GM19238 (cell line): ENCODE data around the gene XXYLT1.
"Not testable (repeated sequence)": the region's sequence is repeated elsewhere in the genome, so short reads cannot be mapped to it uniquely, and the experiment has no call there.

ENCODE experiments used
- DNase-seq: peaks from one replicate; pipeline ENCODE4 v3.0.0; 2011; ENCODE audit warnings: low spot score; ENCODE audit not compliant: insufficient read length

XXYLT1 gene

DNA sequence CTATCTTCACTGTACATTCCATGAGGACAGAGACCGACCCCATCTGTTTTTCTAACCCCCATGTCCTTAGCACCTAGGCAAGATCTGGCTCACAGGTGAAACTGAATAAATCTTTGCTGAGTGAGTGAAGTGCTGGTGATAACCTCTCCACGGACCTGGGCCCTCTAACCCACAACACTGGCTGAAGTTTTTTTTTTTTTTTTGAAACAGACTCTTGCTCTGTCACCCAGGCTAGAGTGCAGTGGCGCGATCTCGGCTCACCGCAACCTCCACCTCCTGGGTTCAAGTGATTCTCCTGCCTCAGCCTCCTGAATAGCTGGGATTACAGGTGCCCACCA lies 84.3 kb downstream of the XXYLT1 start:
- not testable (repeated sequence) for DNase-seq

DNA sequence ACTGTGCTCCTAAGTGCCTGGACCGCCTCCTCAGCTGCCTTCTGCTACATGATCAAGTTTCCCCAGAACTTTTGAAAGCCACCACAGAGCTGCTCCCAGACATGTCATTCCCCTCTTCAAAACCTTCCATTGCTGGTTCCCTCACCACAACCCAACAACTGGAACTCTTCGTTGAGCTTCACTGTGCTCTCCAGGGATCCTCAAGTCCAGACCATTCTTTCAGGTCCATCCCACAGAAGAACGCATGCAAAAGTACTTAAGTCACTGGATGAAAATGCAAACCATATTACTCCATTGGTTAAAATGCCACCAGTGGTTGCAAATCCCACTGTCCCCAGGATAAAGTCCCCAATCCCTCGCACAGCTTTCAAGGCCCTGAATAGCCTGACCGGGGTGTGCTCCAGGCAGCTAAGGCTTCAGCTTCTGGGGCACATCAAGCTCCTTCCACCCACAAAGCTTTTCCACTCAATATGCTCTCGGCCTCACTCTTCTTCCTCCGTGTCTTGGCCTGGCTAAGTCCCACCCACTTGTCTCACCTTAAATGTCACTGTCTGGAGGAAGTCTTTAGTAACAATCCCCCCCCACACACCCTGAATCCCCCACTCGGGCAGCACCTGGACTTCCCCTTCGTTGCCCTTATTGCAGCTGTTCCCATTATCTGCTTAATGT lies 84.8 kb downstream of the XXYLT1 start:
- no peak for DNase-seq

DNA sequence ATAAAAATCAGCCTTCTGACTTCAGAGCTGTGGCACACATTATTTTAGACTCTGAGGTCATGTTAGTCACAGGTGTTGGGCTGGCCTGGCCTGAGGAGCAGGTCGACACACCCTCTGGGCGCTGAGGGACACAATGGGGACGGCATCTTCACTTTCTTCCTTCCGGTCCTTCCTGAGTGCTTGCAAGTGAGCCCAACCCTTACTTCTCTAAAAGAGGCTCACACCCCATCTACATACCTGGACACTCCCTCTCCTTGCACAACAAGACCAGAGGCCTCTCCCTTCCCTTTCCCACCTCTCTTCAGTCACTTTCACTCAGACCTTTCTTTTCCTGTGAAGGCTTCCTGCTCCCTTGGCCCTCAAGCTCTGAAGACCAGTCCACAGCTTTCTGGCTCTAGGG lies 85.4 kb downstream of the XXYLT1 start:
- no peak for DNase-seq

DNA sequence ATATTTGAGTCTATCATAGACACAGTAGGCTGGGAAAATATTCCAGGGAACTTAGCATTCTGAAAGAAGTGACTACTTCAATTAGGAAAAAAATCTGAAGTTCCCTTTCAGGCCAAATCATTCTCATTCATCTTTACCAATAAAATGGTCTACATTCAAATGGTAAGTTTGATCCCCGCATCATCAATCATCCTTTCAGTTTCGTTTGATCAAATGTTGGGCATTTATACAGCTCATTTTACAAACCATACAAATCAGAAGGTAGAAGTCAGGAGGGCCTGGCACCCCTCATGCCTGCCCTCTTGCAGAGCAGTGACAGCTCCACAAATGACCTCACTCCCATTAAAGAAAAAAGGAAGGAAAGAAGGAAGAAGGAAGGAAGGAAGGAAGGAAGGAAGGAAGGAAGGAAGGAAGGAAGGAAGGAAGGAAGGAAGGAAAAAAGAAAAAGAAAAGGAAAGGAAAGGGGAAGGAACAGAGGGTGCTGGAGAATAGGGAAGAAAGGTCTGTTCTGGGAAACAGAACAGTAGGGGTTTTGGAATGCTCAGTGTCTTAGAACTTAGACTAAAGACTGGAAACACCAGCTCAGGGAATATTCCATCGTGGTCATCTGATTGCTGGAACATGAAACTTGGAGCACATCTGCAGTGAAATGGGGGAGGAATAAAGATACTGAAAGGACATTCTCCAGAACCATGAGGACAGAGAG lies 86.1 kb downstream of the XXYLT1 start:
- no peak for DNase-seq

DNA sequence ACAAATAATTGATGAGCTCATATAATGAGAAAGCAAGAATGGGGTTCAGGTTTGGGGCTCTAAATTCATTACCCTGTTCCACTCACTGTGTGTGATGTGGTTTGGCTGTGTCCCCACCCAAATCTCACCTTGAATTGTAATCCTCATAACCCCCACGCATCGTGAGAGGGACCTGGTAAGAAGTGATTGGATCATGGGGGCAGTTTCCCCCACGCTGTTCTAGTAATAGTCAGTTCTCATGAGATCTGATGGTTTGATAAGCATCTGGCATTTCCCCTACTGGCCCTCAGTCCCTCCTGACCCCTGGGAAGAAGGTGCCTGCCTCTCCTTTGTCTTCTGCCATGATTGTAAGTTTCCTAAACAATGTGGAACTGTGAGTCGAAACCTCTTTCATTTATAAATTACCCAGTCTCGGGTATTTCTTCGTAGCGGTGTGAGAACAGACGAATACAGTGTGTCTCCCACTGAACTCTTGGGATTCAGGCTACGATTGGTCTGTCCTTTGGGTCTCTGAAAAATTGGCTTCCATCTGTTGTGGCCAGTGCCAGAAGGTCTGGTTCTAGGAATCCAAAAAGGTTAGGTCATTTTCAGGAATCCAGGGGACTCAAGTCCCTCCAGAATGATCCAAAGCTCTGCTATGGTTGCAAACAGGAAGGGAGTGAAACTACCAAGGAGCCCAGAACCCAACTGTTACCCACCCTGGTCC lies 87.7 kb downstream of the XXYLT1 start:
- DNase-seq = no peak

DNA sequence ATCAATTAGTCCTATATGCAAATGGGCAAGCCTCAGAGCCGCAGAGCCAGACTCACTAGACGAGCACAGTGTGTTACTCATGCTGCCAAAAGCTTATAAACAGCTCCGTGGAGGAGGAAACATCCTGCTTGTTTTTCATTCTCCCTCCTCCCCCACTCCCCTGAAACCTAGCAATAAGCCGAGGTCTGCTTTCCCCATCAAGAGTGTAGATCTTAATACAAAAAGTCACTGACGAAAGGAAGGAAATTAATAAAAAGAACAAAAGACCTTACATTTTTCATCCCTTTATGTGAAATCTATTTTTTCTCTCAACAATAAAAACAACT lies 88.5 kb downstream of the XXYLT1 start:
- DNase-seq = no peak

DNA sequence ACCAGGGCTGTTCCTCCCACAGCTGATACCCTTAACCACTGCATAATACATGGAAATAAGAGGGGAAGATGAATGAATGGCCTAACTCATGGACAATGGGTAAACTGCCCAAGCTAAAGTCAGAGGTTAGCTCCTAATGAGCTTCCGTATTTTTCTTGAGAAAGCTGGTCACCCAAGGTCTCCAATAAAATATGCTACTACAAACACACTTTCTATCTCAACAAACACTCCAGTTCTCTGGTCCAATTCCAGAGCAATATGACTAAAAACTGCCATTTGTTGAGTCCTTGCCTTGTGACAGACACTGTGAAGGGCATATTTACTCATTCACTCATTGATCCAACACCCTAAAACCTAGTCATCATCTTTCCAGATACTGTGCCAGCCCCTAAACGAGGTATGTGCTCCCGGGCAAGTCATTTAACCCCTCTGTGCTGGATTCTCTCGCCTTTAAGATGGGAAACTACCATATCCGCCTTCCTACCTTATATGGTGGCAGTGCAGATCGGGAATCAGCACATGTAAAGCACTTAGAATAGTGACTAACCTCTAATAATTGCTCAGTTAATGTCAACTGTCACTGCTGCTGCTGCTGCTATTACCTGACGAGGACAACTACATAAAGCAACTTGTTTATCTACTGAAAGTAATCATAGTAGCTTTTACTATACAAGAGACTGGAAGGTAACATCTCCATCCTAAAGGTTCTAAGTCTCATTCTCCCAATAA lies 89.1 kb downstream of the XXYLT1 start:
- DNase-seq = no peak

DNA sequence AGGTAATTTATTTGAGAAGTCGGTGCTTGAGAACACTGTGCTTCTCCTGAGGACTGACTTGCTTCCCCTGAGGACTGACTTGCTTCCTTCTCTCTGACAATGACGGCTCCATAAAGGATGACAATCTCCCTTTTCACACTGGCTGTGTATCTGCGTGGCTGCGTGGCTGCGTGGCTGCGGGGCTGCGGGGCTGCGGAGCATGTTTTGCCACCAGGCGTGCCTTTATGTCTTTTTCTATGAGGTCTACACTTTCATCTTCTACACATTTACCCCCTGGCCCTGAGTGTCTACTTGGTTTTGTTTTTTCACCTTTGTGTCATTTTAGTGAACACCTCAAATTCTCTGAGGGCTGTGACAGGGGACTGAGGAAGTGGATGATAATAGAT lies 89.9 kb downstream of the XXYLT1 start:
- no peak for DNase-seq

DNA sequence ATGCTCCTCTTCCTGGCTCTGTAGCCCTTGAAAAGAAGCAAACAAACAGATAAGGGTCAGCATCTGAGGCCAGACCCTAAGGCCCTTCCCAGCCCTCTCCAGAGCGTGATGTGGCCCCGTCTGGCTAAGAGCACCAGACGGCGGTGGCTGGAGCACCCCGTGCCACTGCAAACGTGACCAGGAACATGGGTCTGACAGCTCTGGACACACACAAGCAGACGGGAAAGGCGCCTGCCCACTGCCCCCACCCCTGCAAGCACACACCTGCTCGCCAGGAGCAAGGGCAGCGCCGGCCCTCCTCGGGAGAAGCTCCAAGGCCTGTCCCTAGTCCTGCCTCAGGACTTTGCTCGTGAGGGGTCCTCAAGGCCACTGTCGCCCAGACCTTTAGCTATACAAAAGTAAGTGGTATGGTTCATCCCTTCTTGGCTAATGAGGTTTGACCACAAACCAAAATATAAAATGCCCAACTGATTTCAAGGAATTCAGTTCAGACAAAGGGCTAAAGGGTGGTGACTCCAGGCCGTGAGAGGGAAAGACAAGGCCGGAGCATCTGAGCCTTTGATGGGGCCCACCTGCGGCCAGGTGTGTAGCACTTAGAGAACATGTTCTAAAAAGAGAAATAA lies 90.4 kb downstream of the XXYLT1 start:
- DNase-seq = no peak

DNA sequence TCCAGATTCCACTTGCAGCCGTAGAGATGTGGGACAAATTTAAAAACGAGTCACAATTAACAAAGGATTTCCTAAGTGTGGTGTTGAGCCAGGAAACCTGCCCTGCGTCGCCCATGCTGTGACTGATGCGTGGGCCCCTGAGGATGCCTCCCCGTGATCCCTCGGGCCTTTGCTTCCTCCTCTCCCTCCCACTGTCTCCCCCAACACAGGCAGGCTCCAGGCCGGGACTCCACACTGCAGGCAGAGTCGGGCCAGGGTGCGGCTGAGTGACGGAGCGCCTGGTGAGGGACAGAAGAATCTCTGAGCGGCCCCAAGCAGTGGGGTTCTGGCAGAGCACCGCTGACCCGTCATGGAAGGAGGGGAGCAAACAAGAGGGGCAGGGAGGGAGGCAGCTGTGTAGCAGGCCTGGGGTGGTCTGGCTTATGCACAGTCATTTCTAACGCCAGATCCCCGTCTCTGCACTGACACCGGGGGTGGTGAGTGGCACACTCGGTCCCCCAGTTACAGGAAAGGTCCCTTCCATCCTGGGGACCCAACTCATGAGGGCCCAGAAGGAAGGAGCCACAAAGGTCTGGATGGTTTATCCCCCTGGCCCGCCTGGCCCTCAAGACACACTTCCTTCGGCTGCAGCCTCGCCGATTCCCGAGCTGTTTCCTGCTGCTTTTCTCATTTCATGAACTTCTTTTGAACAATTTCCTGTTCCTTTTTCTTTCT lies 91.0 kb downstream of the XXYLT1 start:
- DNase-seq = no peak

DNA sequence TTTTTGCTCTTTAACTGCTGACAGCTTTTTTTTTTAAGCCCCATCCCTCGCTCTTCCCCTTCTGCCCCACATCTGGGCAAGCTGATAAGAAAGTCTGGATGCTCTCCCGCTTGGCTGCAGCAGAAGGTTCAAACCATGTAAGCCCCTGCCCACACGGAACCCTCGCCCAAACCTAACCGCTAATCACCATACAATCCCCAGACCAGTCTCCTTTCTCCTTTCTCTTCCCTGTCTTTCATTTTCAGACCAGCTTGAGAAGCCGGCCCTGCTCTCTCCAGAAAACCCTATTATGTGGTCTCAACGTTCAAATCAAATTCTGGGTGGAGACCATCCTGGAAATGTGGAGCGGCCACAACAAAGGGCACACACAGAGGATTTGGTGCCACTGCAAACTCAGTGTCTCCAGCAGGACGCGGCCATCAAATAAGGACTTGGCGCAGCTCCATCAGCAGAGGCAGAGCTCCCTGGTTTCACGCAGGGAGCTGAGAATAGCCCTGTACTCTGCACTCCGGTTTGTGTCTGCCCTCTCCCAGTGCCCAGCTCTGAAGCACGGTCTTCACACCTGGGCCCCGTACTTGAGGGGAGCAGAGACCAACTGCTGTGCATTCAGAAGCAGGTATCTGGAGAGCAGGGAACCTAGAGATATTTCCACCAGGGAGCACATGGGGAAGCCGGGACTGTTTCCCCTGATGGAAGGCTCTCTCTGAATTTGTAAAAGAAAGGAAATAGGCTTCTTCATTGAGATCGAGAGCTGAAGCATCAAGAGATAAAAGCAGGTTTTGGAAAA lies 92.6 kb downstream of the XXYLT1 start:
- no peak for DNase-seq

DNA sequence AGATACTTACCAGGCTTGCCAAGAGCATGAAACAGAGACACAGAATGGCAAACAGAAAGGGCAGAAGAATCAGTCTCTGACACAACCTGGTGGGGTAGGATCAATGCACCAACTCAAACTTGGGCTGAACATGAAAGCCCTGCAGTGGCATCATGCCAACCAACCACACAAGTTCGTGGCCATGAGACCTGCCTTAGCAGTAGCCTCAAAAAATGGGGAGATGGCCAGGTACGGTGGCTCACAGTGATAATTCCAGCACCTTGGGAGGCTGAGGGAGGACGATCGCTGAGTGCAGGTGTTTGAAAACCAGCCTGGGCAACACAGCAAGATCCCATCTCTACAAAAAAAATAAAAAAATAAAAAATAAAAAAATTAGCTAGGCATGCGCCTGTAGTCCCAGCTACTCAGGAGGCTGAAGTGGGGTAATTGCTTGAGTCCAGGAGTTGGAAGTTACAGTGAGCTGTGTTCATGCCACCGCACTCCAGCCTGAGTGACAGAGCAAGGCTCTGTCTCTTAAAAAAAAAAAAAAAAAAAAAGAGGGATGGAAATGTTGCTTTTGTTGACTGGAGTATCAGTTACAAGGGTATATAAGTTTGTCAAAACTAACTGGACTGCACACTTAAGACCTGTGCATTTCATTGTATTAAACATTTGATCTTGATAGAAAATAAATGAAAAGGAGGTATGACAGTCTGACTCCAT lies 93.4 kb downstream of the XXYLT1 start:
- DNase-seq = no peak

DNA sequence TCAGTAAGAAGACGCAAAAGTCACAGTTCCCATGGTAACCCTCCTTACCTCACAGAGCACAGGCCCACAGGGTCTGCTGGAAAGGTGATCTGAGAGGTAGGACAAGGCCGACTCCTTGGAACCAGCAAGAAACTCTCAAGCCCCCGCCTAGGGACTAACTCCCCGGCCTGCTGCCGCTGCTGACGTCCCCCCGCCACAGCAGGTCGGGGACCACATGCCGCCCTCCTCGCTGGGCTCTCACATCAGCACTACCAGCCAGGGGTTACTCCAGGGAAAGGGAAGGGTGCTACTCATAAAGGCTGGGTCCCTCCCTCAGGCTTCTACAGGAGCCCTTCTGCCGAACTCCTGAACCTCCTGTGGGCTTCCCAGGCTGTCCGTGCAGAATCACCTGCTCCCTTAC lies 94.2 kb downstream of the XXYLT1 start:
- DNase-seq = no peak

DNA sequence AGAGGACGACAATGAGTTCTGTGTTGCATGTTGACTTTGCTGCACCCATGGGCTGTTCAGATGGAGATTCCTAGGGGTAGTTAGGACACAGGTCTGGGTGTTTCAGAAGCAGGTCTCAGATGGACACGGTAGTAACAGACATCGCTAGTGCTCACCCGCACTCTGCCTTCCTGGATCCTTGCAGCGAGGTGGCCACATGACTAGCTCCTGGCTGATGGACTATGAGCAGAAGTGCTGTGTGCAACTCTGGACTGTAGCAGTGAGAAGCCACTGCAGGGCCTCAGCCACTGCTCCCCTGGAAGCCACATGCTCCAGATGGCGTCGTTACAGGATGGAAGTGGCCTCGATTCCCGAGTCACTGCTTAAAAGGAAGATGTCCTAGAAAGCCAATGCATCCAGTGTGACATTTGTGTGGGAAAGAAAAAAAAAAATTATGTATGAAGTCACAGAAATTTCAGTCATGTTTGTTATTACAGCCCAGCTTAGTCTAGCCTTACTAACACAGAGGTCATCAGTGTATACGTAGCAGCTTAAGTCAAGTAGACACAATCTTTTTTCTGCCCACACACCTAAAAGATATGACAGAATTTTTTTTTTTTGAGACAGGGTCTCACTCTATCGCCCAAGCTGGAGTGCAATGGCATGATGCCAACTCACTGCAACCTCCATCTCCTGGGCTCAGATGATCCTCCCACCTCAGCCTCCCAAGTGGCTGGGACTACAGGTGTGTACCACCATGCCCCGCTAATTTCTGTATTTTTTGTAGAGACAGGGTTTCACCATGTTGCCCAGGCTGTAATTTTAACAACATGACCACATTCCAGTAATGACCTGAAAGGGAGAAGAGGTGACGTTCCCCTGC lies 95.3 kb downstream of the XXYLT1 start:
- no peak for DNase-seq

DNA sequence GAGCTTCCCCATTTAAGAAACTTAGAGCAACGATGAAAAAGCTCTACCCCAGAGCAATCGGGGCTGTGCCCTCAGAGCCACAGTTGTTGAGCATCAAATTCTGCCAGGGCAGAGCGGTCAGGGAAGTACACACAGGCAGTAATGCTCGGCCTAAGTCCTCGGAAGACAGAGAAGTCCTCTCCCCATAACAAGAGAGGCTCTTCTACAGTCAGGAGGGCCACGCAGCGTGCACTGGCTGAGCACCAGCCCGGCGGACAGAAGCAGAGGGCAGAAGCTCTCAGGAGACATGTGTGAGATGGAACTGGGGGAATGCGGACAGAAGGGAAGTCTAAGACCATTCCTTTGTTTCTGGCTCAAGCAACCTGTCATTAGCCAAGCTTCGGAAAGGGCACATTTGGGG lies 95.9 kb downstream of the XXYLT1 start:
- no peak for DNase-seq

DNA sequence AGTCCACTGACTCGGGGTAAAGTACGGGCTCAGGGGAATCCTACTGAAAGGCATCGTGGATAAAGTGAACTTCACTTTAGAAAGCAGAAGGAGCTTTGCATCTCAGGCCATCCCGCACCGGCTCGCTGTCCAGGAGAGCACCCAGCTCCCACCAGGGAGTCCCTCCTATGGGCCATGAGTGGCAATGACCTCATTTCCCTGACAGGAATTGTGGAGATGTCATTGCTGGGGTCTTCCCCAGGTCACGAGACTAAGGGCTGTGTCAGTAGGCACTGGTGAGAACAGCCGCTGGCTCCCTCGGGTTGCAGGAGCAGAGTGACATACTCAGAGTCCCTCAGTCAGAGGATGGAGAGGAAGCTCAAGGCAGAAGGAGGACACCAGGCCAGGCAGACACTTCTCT lies 97.3 kb downstream of the XXYLT1 start:
- DNase-seq = no peak

DNA sequence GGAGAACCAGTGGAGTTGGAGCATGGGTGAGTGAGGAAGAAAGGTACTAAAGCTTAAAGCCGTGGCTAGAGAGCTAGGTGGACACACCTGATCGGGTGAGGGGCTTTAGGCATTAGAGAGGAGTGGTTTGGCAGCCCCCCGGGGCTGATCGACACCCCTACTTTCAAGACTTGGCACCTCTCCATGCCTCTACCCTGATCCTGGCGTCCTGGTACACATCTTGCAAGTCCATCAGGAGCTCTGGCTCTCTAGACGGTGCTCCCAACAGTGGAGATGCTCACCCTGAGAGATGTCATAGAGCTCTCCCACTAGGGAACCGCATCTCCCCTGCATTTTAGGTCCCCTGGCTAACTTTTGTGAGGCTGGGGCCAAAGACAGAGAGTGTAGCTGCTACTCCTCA lies 98.1 kb downstream of the XXYLT1 start:
- DNase-seq = no peak

DNA sequence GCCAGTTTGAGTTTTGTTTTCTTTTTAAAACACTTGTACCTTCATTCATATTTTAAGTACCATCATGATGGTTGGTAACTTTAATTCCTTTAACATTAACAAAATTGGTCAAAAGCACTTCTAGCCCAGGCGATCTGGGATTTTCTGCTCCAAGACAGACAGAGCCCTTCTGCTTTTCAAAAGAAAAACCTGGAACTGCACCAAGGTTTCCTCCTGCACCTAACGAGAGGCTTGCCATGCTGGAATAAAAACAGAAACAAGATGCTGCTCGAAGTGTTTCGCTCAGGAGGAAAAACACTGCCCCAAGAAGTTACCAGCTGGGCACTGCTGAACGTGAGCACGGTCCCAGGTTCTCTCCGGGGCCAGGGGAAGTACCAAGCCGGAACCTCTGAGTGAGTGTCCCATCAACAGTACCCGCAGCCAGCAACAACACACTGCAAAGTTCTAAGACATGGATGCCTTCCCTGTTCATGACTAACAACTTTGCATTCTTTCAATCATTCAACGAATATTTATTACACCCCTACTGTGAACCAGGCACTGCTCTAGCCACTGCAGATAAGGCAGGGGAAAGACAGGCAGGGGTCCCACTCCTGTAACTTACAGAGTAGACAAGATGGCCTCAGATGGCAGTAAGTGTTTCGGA lies 98.8 kb downstream of the XXYLT1 start:
- DNase-seq = no peak
